Adrenal gland (tissue), 12 donors: ENCODE results near the gene MT1X. TPM values are rescaled to one million over a fixed set of nuclear protein-coding genes. Genes with fewer than 3 reads are reported as not detected.
"Not testable (repeated sequence)": the region's sequence is repeated elsewhere in the genome, so short reads cannot be mapped to it uniquely, and the experiment has no call there.

ENCODE experiments used
- DNase-seq, 7 donors: peaks; one replicate each; pipeline ENCODE4 v3.0.0-alpha.2; 2019 to 2020
- H3K27ac ChIP-seq, 5 donors: fragments of 200-600 bp; sonication (generic) in 4 of 5; 1 replicate in 3 of 5; 2 replicates in 2 of 5; pipeline versions ENCODE4 v1.5.1 to v1.8.0; 2016 to 2020; ENCODE audit warnings: mild to moderate bottlenecking in 1 of 5
- H3K27me3 ChIP-seq: fragments of 200-600 bp; 2 replicates; pipeline ENCODE4 v1.8.0; 2021
- H3K36me3 ChIP-seq, 2 donors: fragments of 200-600 bp; replicated peaks in 1 of 2; 1 replicate in 1 of 2; 2 replicates in 1 of 2; pipeline versions ENCODE4 v1.5.1 to v1.8.0; 2018 to 2022
- H3K4me1 ChIP-seq, 2 donors: fragments of 200-600 bp; replicated peaks in 1 of 2; 1 replicate in 1 of 2; 2 replicates in 1 of 2; pipeline versions ENCODE4 v1.5.1 to v1.8.0; 2018 to 2021
- H3K4me3 ChIP-seq, 4 donors: fragments of 200-600 bp; sonication (generic) in 3 of 4; one replicate each; pipeline ENCODE4 v1.5.1; 2016 to 2018
- H3K9me3 ChIP-seq, 3 donors: fragments of 200-600 bp; sonication (generic) in 1 of 3; replicated peaks in 1 of 3; 1 replicate in 2 of 3; 2 replicates in 1 of 3; pipeline versions ENCODE4 v1.5.1 to v1.8.0; 2016 to 2021
- POLR2A ChIP-seq, 2 donors: fragments of 450-650 bp; IDR thresholded peaks; one replicate each; pipeline ENCODE4 v1.6.1; 2017; ENCODE audit warnings: antibody characterized with exemption in 2 of 2, mild to moderate bottlenecking in 2 of 2, moderate library complexity in 1 of 2
- WGBS, 4 donors: extraction: QIAGEN DNeasy Blood & Tissue Kit in 2 of 4; methylation state at CpG; one replicate each; pipeline versions ENCODE4 v1.1.5 to v1.1.7; 2013 to 2017; 5-methylcytosine and 5-hydroxymethylcytosine counted together
- intact Hi-C, 2 donors: fragments of 100-400 bp; cut with DNase I; formaldehyde crosslinking; loops; one replicate each; pipeline versions ENCODE4 v1.14.1 to v1.15.0; 2022 to 2023
- polyA plus RNA-seq, 3 donors: library from polyadenylated mRNA; stranded (reverse); fragments of 200-250 nt in 2 of 3; fragments of 350-450 nt in 1 of 3; fragmentation: Illumina TruSeq in 1 of 3; extraction: RNeasy Lipid Tissue Mini Kit (QIAGEN cat#74804) in 1 of 3; gene quantifications; one replicate each; pipeline ENCODE4 v1.2.3, GENCODE V29; 2013 to 2014
- total RNA-seq, 9 donors: library from RNA; depleted of rRNA in 4 of 9; stranded (reverse); fragments of >200 nt in 4 of 9; fragments of 120-200 nt in 1 of 9; fragmentation: NEBNext Ultra II Directional in 1 of 9; extraction: Animal tissue kit (Norgen Biotek cat#: 25700) in 1 of 9; gene quantifications; one replicate each; pipeline versions ENCODE4 v1.1.0 to v1.2.4, GENCODE V29; 2013 to 2023
- TF ChIP-seq, protein P1 (sequence below), 6 experiments: fragments of 450-650 bp in 4 of 6; fragments of 200-600 bp in 2 of 6; sonication (generic) in 1 of 6; IDR thresholded peaks; 1 replicate in 5 of 6; 2 replicates in 1 of 6; pipeline versions ENCODE4 v1.5.1 to v1.8.0; 2016 to 2021; ENCODE audit warnings: antibody characterized with exemption in 6 of 6, mild to moderate bottlenecking in 2 of 6, moderate library complexity in 1 of 6
- donor health status: healthy with polysubstance abuse.
- donor health status: Bipolar disorder and iron deficiency.
- donor health status: DM: yes; HTN: yes; CAD: no.
- donor health status: DM: no; HTN: no; CAD: no.
- donor health status: DM: no; HTN: no; CAD: no.
- donor health status: DM: yes; HTN: yes; CAD: no.

MT1X gene
- total and polyA plus RNA-seq, 12 donors, result 29.4 to 438 (median 99.1) TPM

DNA sequence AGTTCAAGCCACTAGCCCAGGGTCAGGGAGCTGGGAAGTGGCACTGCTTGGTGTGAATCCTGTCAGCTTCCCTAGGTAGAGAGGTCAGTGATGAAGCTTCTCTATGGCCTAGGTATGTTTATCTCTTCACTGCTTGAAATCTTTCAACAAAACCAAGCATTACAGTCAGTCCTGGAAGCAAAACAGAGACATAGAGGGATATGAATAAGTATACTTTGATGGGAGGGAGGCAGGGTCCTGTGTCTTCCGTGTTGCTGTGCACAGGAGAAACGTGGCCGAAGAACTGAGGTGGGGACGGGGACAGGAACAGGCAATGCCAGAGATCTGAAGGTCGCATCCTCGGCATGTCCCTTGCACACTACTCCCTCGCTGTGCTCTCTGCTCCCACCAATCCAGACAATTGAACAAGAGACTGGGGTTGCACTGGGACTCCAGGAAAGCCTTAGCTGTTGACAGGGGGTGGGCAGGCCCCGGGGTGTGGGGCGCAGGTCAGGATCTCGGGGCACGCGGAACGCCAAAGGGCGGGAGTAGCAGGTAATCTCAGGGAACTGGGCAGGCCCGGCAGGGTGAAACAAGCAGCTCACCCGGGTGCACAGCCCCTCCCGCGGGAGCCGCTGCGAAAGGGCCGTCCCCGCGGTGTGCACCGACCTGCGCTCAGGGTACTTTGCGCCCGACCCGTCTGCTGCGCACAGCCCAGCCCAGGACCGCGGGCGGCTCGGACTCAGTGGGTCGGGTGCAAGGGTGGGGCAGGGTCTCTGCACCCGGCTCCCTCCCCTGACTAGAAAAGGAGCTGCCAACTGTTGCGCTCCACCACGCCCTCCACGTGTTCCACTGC, 13.0 kb upstream of the MT1X start, which contains the start of gene MT1H:
Gene MT1H, plus strand, starts transcription at position 810 of the 835 bp plus-strand sequence. CDS start 71 bp downstream, outside the sequence.
- WGBS, 4 donors, result 32 to 55% (median 35%) methylated on average over 17 to 38 of the region's 38 CpGs
- no peak for TF ChIP-seq POLR2A (IDR thresholded peaks at IDR 0.05)
- TF ChIP-seq, protein P1, sequence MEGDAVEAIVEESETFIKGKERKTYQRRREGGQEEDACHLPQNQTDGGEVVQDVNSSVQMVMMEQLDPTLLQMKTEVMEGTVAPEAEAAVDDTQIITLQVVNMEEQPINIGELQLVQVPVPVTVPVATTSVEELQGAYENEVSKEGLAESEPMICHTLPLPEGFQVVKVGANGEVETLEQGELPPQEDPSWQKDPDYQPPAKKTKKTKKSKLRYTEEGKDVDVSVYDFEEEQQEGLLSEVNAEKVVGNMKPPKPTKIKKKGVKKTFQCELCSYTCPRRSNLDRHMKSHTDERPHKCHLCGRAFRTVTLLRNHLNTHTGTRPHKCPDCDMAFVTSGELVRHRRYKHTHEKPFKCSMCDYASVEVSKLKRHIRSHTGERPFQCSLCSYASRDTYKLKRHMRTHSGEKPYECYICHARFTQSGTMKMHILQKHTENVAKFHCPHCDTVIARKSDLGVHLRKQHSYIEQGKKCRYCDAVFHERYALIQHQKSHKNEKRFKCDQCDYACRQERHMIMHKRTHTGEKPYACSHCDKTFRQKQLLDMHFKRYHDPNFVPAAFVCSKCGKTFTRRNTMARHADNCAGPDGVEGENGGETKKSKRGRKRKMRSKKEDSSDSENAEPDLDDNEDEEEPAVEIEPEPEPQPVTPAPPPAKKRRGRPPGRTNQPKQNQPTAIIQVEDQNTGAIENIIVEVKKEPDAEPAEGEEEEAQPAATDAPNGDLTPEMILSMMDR (IDR thresholded peaks at IDR 0.05), result no peak
- DNase-seq, result no peak
- Histone ChIP-seq H3K4me3 (no peak within 1 kb of the TSS), H3K36me3 (no peaks in the 10 kb centered on the region), H3K9me3 (no peaks in the 10 kb centered on the region), H3K27me3 (peaks cover 10% of the 10 kb centered on the region), H3K4me1 (peaks cover 0 to 7% of the 10 kb centered on the region in 2 donors), H3K27ac (no peak within 1 kb of the TSS)
- intact Hi-C loops, result no loop called here

DNA sequence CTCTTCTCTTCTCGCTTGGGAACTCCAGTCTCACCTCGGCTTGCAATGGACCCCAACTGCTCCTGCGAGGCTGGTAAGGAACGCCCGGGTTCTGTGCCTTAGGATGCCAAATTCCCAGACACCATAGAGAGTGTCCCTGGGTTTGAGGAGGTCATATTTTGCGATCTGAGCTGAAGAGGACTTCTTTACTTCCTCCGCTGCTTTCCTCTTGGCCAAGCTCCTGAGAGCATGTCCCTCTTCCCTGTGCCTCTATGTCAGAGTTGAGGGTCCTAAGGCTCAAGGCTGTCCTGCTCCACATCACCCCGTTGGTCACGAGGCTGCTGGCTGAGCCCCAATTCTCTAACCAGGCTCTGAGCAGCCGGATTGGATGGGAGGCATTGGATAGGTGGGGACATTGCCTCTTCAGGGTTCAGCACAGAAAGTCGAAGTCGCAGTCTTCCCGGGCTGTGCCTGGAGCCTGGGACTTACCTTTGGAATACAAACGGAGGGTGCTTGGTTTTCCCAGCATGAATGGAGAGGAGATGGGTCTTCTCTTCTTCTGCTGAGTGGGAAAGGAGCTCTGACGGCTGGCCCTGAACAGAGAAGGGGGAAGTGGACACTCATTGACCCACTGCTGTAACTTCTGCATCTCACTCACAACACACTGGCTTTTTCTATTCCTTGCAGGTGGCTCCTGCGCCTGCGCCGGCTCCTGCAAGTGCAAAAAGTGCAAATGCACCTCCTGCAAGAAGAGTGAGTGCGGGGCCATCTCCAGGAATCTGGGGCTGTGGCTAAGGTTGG, 12.2 kb upstream of the MT1X start:
- H3K4me3 ChIP-seq, result no peak overlapping the region
- H3K9me3 ChIP-seq, result no peaks in the 10 kb centered on the region
- H3K36me3 ChIP-seq, result no peaks in the 10 kb centered on the region
- intact Hi-C loops, result no loop called here
- WGBS, 4 donors, result 39 to 61% (median 44%) methylated on average over 18 to 19 of the region's 19 CpGs
- peaks cover 0 to 7% of the 10 kb centered on the region in 2 donors for H3K4me1 ChIP-seq
- H3K27me3 ChIP-seq, result peaks cover 10% of the 10 kb centered on the region
- H3K27ac ChIP-seq, result no peak overlapping the region
- TF ChIP-seq POLR2A (IDR thresholded peaks at IDR 0.05), result no peak
- TF ChIP-seq, protein P1 (IDR thresholded peaks at IDR 0.05), result no peak
- DNase-seq, result no peak

DNA sequence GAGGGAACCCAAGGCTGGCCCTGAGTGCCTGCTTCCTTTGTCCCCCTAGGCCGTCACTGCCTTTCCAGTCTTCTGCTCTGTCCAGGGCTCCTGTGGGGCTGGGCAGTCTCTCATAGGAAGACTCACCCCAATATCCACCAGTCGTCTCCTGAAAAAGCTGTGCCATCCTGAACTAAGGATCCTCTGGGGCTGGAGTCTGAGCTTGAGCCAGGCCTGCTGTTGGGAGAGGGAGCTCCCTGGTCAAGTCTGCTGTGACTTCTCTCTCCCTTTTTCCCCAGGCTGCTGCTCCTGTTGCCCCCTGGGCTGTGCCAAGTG, 11.7 kb upstream of the MT1X start:
- WGBS, 4 donors, result 56 to 84% (median 73%) methylated on average over 2 of the region's 2 CpGs
- Histone ChIP-seq H3K9me3 (no peaks in the 10 kb centered on the region), H3K27me3 (peaks cover 10% of the 10 kb centered on the region)

DNA sequence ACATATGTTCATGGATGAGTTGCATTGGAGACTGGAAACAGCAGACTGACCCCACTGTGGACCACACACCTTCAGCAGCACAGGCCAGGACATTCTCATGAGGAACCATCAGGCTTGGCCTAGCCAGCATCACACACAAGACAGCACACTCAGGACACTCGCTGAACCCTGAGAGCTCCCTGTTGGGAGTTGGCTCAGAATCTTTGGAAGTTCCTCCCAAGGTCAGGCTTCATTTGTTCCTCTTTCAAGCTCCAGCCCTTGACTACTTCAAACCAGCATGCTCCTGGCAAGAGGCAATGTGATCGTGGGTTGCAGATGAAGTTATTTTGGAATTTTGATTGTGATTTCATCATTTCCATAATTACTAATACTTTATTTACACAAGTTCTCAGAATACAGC, 10.6 kb upstream of the MT1X start:
- DNase-seq, result not testable (repeated sequence)

More for the DNA sequence above, 11.7 kb upstream of the MT1X start:
- TF ChIP-seq, protein P1 (IDR thresholded peaks at IDR 0.05), result no peak
- no peak for TF ChIP-seq POLR2A (IDR thresholded peaks at IDR 0.05)
- Histone ChIP-seq H3K36me3 (no peaks in the 10 kb centered on the region), H3K4me3 (no peak overlapping the region), H3K4me1 (peaks cover 0 to 7% of the 10 kb centered on the region in 2 donors), H3K27ac (no peak overlapping the region)
- no peak for DNase-seq
- intact Hi-C loops, result no loop called here

DNA sequence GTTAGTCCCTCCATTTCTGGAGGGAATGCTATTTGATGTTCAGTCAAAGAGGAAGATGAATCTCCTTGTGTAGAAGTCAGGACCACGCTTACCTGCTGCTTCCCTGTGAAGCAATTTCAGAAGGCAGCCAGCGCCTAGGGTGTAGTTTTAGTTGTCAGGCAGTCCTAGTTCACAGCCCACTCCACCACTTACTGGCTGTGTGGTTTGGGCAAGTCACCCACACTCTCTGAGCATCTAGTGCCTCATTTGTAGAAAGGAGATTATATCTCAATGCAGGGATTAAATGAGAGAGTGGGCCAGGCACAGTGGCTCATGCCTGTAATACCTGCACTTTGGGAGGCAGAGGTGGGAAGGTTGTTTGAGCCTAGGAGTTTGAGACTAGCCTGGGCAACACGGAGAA, 10.1 kb upstream of the MT1X start:
- H3K9me3 ChIP-seq, H3K4me3 ChIP-seq, DNase-seq, H3K36me3 ChIP-seq, intact Hi-C loops, H3K27ac ChIP-seq: not testable (repeated sequence)
- 63 to 89% (median 80%) methylated on average over 3 of the region's 3 CpGs for WGBS, 4 donors
- Histone ChIP-seq H3K27me3 (peaks cover 10% of the 10 kb centered on the region), H3K4me1 (peaks cover 0 to 10% of the 10 kb centered on the region in 2 donors)

More for the DNA sequence above, 10.6 kb upstream of the MT1X start:
- H3K4me3 ChIP-seq, H3K36me3 ChIP-seq, intact Hi-C loops, H3K9me3 ChIP-seq, H3K27ac ChIP-seq: not testable (repeated sequence)
- Histone ChIP-seq H3K4me1 (peaks cover 0 to 10% of the 10 kb centered on the region in 2 donors), H3K27me3 (peaks cover 10% of the 10 kb centered on the region)
- 29 to 48% (median 36%) methylated on average over 2 of the region's 2 CpGs for WGBS, 4 donors
